Breast epithelium (tissue), 3 donors: ENCODE data around the gene VLDLR.

Source experiments
- CTCF ChIP-seq, 3 donors: fragments of 450-650 bp; IDR thresholded peaks; one replicate each; pipeline ENCODE4 v1.5.1; 2016 to 2017; ENCODE audit warnings: antibody characterized with exemption in 3 of 3, mild to moderate bottlenecking in 3 of 3, moderate library complexity in 3 of 3
- POLR2A ChIP-seq: fragments of 450-650 bp; IDR thresholded peaks from one replicate; pipeline ENCODE4 v1.6.1; 2016; ENCODE audit warnings: antibody characterized with exemption, mild to moderate bottlenecking, moderate library complexity
- POLR2AphosphoS5 ChIP-seq, 3 donors: sonication (generic); formaldehyde crosslinking; IDR thresholded peaks; one replicate each; pipeline ENCODE4 v1.6.1; 2017; ENCODE audit warnings: antibody characterized with exemption in 3 of 3

DNA sequence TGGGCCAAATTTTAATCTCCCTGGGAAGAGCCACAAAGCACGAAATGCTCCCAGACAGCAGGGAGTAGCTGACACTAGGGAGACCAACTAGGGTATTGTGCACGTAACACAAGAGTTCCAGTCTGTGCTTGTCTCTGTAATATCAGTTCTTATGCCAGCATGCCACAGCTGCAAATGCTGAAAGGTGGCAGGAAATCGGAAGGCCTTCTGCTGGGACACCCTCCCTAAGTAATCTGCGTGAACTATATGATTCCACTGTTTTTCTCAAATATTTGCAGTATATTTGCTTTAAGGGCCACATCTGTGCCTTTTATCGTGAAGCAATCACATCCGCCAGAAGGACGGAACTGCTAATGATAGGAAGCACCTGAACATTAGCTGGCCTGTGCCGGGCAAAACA, 12.6 kb downstream of the VLDLR start:
- TF ChIP-seq CTCF (IDR thresholded peaks at IDR 0.05) (no peak), POLR2A (no peak), POLR2AphosphoS5 (IDR thresholded peaks at IDR 0.05) (no peak)
